Liver (tissue), 9 donors: ENCODE measurements around the gene SMYD3. TPM values are rescaled to one million over a fixed set of nuclear protein-coding genes. Genes with fewer than 3 reads are reported as not detected.

Source experiments
- DNase-seq: peaks from one replicate; pipeline ENCODE4 v3.0.0-alpha.2; 2017; ENCODE audit warnings: low spot score
- H3K27ac ChIP-seq, 2 donors: one replicate each; pipeline ENCODE4 v1.7.0; 2013; ENCODE audit warnings: inconsistent platforms in 2 of 2, low read length in 2 of 2, control low read depth in 1 of 2, low read depth in 1 of 2, mild to moderate bottlenecking in 1 of 2
- H3K27me3 ChIP-seq, 4 donors: one replicate each; pipeline versions ENCODE4 v1.6.1 to v1.7.0; 2013; ENCODE audit warnings: low read length in 3 of 4, inconsistent platforms in 1 of 4, mild to moderate bottlenecking in 1 of 4, moderate library complexity in 1 of 4; ENCODE audit not compliant: control insufficient read depth in 4 of 4, insufficient read depth in 4 of 4
- H3K36me3 ChIP-seq, 4 donors: one replicate each; pipeline versions ENCODE4 v1.6.1 to v1.7.0; 2013; ENCODE audit warnings: low read length in 3 of 4, mild to moderate bottlenecking in 3 of 4, low read depth in 1 of 4, moderate library complexity in 1 of 4; ENCODE audit not compliant: control insufficient read depth in 4 of 4, insufficient read depth in 3 of 4
- H3K4me1 ChIP-seq, 4 donors: one replicate each; pipeline versions ENCODE4 v1.6.1 to v1.7.0; 2013; ENCODE audit warnings: low read length in 3 of 4, mild to moderate bottlenecking in 3 of 4, moderate library complexity in 1 of 4; ENCODE audit not compliant: control insufficient read depth in 4 of 4, insufficient read depth in 4 of 4
- H3K4me3 ChIP-seq, 3 donors: one replicate each; pipeline versions ENCODE4 v1.6.1 to v1.7.0; 2013; ENCODE audit warnings: low read length in 3 of 3, control low read depth in 1 of 3, low read depth in 1 of 3, mild to moderate bottlenecking in 1 of 3
- H3K9ac ChIP-seq, 2 donors: one replicate each; pipeline ENCODE4 v1.7.0; 2013; ENCODE audit warnings: low read length in 2 of 2, mild to moderate bottlenecking in 2 of 2, moderate library complexity in 2 of 2, control low read depth in 1 of 2, low read depth in 1 of 2
- H3K9me3 ChIP-seq, 4 donors: one replicate each; pipeline versions ENCODE4 v1.6.1 to v1.7.0; 2013; ENCODE audit warnings: low read length in 3 of 4; ENCODE audit not compliant: control insufficient read depth in 4 of 4
- EGR1 ChIP-seq, 2 donors: IDR thresholded peaks; 2 replicates each; pipeline ENCODE4 v1.6.1; 2016 to 2018; ENCODE audit warnings: antibody characterized with exemption in 2 of 2, low read depth in 2 of 2
- FOXA1 ChIP-seq: IDR thresholded peaks from 2 replicates; pipeline ENCODE4 v1.6.1; 2016; ENCODE audit warnings: antibody characterized with exemption
- FOXA2 ChIP-seq: IDR thresholded peaks from 2 replicates; pipeline ENCODE4 v1.6.1; 2016; ENCODE audit warnings: antibody characterized with exemption
- GABPA ChIP-seq, 2 donors: IDR thresholded peaks in 1 of 2; conservative IDR thresholded peaks in 1 of 2; 2 replicates each; pipeline ENCODE4 v1.6.1; 2016; ENCODE audit warnings: antibody characterized with exemption in 2 of 2, mild to moderate bottlenecking in 1 of 2, moderate library complexity in 1 of 2
- HNF4A ChIP-seq, 2 donors: conservative IDR thresholded peaks; 2 replicates each; pipeline ENCODE4 v1.6.1; 2016; ENCODE audit warnings: antibody characterized with exemption in 2 of 2, mild to moderate bottlenecking in 2 of 2
- HNF4G ChIP-seq: IDR thresholded peaks from 2 replicates; pipeline ENCODE4 v1.6.1; 2016; ENCODE audit warnings: antibody characterized with exemption
- JUND ChIP-seq, 2 donors: IDR thresholded peaks; 2 replicates each; pipeline ENCODE4 v1.6.1; 2016; ENCODE audit warnings: antibody characterized with exemption in 2 of 2
- NR2F2 ChIP-seq: IDR thresholded peaks from 2 replicates; pipeline ENCODE4 v1.6.1; 2016; ENCODE audit warnings: antibody characterized with exemption
- RAD21 ChIP-seq, 2 donors: IDR thresholded peaks; 2 replicates each; pipeline ENCODE4 v1.6.1; 2016; ENCODE audit warnings: antibody characterized with exemption in 2 of 2, mild to moderate bottlenecking in 2 of 2
- RXRA ChIP-seq, 2 donors: IDR thresholded peaks; 2 replicates each; pipeline ENCODE4 v1.6.1; 2017 to 2018; ENCODE audit warnings: antibody characterized with exemption in 2 of 2, mild to moderate bottlenecking in 1 of 2
- SP1 ChIP-seq: IDR thresholded peaks from 2 replicates; pipeline ENCODE4 v1.6.1; 2018; ENCODE audit warnings: antibody characterized with exemption, mild to moderate bottlenecking
- TAF1 ChIP-seq: conservative IDR thresholded peaks from 2 replicates; pipeline ENCODE4 v1.6.1; 2016; ENCODE audit warnings: antibody characterized with exemption, mild to moderate bottlenecking
- YY1 ChIP-seq: IDR thresholded peaks from 2 replicates; pipeline ENCODE4 v1.6.1; 2016; ENCODE audit warnings: antibody characterized with exemption, mild to moderate bottlenecking
- WGBS: extraction: QIAGEN DNeasy Blood & Tissue Kit; methylation state at CpG from one replicate; pipeline ENCODE4 v1.1.7; 2013; 5-methylcytosine and 5-hydroxymethylcytosine counted together
- polyA plus RNA-seq, 2 donors: library from polyadenylated mRNA; stranded (reverse) in 1 of 2; unstranded in 1 of 2; fragments of 200-250 nt in 1 of 2; fragments of >200 nt in 1 of 2; fragmentation: Nextera tagmentation in 1 of 2; extraction: Ambion mirVana in 1 of 2; gene quantifications; one replicate each; pipeline versions ENCODE4 v1.2.1 to v1.2.3, GENCODE V29; 2013 to 2015
- total RNA-seq, 2 donors: library from RNA; depleted of rRNA; stranded (reverse); fragments of >200 nt; gene quantifications; one replicate each; pipeline ENCODE4 v1.2.3, GENCODE V29; 2014
- TF ChIP-seq, protein P1 (sequence below): IDR thresholded peaks from 2 replicates; pipeline ENCODE4 v1.6.1; 2016; ENCODE audit warnings: antibody characterized with exemption
- TF ChIP-seq, protein P2 (sequence below): IDR thresholded peaks from 2 replicates; pipeline ENCODE4 v1.6.1; 2016; ENCODE audit warnings: antibody characterized with exemption
- TF ChIP-seq, protein P3 (sequence below): IDR thresholded peaks from 2 replicates; pipeline ENCODE4 v1.6.1; 2016; ENCODE audit warnings: antibody characterized with exemption, mild to moderate bottlenecking
- TF ChIP-seq, protein P4 (sequence below): IDR thresholded peaks from 2 replicates; pipeline ENCODE4 v1.6.1; 2016; ENCODE audit warnings: antibody characterized with exemption
- TF ChIP-seq, protein P5 (sequence below): fragments of 150-350 bp; IDR thresholded peaks from 2 replicates; pipeline ENCODE4 v1.5.1; 2017; ENCODE audit warnings: improper control_type of control experiment, low read depth, low read length; ENCODE audit not compliant: missing input control
- donor health status: healthy.
- donor health status: healthy.
- donor health status: healthy.
- donor health status: healthy.
- donor health status: healthy.

The SMYD3 gene
- total and polyA plus RNA-seq, 4 donors: 3.1 to 9.1 (median 8.0) TPM

DNA sequence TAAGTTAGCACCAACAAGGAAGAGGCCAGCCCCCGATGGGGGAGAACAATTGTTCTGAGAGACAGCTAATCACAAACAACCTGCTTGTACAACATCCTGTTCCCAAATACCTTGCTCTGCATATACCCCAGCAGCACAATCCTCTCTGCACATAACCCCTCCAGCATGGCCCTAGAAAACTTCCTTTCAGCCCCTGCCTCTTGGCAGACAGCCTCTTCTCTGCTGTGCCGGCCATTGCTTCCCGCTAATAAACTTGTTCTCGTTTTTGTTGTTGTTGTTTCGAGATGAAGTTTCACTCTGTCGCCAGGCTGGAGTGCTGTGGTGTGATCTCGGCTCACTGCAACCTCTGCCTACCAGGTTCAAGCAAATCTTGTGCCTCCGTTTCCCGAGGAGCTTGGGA lies 392.7 kb downstream of the SMYD3 start (continued):
- TF ChIP-seq EGR1 (IDR thresholded peaks at IDR 0.05; ENCODE audit: low read depth in 2 of 2): no peak
- TF ChIP-seq, protein P1, sequence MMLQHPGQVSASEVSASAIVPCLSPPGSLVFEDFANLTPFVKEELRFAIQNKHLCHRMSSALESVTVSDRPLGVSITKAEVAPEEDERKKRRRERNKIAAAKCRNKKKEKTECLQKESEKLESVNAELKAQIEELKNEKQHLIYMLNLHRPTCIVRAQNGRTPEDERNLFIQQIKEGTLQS: no peak
- no peak for TF ChIP-seq YY1
- TF ChIP-seq FOXA1: no peak
- TF ChIP-seq HNF4A (conservative IDR thresholded peaks at IDR 0.05): no peak
- TF ChIP-seq RAD21 (IDR thresholded peaks at IDR 0.05): no peak
- TF ChIP-seq SP1: no peak

DNA sequence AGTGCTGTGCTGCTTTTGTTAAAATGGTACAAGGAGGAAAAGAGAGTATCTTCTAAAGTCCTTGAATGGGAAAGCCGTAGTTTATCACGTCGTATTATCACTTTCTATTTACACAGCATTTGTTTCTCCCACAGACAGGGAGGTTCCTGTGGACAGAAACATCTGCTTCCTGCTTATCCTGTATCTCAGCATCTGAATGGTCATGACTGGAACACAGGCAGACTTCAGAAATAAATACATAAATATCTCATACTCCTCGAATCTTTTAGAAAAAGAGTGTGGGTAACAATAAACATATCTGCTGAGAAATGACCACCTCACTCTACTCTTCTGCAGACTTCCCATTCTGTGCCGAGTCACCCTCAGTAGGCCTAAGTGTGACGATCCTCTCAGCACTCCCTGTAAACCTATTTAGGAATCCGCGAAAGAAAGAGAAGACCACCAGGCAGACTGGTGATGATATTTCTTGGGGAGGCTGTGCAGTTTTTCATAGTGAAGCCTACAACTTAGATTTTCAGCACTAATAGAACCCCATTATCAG lies 393.5 kb downstream of the SMYD3 start:
- no peak for DNase-seq
- no peak for TF ChIP-seq SP1
- TF ChIP-seq HNF4G: no peak
- no peak for TF ChIP-seq RXRA (IDR thresholded peaks at IDR 0.05)
- TF ChIP-seq, protein P2, sequence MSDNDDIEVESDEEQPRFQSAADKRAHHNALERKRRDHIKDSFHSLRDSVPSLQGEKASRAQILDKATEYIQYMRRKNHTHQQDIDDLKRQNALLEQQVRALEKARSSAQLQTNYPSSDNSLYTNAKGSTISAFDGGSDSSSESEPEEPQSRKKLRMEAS: no peak
- no peak for TF ChIP-seq EGR1 (IDR thresholded peaks at IDR 0.05; ENCODE audit: low read depth in 2 of 2)
- TF ChIP-seq FOXA2: no peak
- no peak for TF ChIP-seq TAF1
- TF ChIP-seq YY1: no peak
- TF ChIP-seq JUND (IDR thresholded peaks at IDR 0.05): no peak
- no peak for TF ChIP-seq GABPA (IDR thresholded peaks at IDR 0.05 in 1 of 2, conservative IDR thresholded peaks at IDR 0.05 in 1 of 2)
- TF ChIP-seq, protein P3, sequence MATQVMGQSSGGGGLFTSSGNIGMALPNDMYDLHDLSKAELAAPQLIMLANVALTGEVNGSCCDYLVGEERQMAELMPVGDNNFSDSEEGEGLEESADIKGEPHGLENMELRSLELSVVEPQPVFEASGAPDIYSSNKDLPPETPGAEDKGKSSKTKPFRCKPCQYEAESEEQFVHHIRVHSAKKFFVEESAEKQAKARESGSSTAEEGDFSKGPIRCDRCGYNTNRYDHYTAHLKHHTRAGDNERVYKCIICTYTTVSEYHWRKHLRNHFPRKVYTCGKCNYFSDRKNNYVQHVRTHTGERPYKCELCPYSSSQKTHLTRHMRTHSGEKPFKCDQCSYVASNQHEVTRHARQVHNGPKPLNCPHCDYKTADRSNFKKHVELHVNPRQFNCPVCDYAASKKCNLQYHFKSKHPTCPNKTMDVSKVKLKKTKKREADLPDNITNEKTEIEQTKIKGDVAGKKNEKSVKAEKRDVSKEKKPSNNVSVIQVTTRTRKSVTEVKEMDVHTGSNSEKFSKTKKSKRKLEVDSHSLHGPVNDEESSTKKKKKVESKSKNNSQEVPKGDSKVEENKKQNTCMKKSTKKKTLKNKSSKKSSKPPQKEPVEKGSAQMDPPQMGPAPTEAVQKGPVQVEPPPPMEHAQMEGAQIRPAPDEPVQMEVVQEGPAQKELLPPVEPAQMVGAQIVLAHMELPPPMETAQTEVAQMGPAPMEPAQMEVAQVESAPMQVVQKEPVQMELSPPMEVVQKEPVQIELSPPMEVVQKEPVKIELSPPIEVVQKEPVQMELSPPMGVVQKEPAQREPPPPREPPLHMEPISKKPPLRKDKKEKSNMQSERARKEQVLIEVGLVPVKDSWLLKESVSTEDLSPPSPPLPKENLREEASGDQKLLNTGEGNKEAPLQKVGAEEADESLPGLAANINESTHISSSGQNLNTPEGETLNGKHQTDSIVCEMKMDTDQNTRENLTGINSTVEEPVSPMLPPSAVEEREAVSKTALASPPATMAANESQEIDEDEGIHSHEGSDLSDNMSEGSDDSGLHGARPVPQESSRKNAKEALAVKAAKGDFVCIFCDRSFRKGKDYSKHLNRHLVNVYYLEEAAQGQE: no peak
- no peak for TF ChIP-seq FOXA1
- no peak for TF ChIP-seq NR2F2
- TF ChIP-seq, protein P4, sequence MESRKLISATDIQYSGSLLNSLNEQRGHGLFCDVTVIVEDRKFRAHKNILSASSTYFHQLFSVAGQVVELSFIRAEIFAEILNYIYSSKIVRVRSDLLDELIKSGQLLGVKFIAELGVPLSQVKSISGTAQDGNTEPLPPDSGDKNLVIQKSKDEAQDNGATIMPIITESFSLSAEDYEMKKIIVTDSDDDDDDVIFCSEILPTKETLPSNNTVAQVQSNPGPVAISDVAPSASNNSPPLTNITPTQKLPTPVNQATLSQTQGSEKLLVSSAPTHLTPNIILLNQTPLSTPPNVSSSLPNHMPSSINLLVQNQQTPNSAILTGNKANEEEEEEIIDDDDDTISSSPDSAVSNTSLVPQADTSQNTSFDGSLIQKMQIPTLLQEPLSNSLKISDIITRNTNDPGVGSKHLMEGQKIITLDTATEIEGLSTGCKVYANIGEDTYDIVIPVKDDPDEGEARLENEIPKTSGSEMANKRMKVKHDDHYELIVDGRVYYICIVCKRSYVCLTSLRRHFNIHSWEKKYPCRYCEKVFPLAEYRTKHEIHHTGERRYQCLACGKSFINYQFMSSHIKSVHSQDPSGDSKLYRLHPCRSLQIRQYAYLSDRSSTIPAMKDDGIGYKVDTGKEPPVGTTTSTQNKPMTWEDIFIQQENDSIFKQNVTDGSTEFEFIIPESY: no peak
- TF ChIP-seq, protein P5, sequence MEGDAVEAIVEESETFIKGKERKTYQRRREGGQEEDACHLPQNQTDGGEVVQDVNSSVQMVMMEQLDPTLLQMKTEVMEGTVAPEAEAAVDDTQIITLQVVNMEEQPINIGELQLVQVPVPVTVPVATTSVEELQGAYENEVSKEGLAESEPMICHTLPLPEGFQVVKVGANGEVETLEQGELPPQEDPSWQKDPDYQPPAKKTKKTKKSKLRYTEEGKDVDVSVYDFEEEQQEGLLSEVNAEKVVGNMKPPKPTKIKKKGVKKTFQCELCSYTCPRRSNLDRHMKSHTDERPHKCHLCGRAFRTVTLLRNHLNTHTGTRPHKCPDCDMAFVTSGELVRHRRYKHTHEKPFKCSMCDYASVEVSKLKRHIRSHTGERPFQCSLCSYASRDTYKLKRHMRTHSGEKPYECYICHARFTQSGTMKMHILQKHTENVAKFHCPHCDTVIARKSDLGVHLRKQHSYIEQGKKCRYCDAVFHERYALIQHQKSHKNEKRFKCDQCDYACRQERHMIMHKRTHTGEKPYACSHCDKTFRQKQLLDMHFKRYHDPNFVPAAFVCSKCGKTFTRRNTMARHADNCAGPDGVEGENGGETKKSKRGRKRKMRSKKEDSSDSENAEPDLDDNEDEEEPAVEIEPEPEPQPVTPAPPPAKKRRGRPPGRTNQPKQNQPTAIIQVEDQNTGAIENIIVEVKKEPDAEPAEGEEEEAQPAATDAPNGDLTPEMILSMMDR: no peak
- TF ChIP-seq, protein P1: no peak
- no peak for TF ChIP-seq RAD21 (IDR thresholded peaks at IDR 0.05)
- TF ChIP-seq HNF4A (conservative IDR thresholded peaks at IDR 0.05): no peak
- Histone ChIP-seq H3K9ac (no peak overlapping the region), H3K36me3 (no peaks in the 10 kb centered on the region), H3K4me1 (no peaks in the 10 kb centered on the region), H3K27ac (no peak overlapping the region), H3K9me3 (no peaks in the 10 kb centered on the region), H3K27me3 (no peaks in the 10 kb centered on the region), H3K4me3 (no peak overlapping the region)
- WGBS: 83% methylated on average over 8 of the region's 8 CpGs
